Measurements from ENCODE around the gene TEX2.
"Not testable (repeated sequence)": the region's sequence is repeated elsewhere in the genome, so short reads cannot be mapped to it uniquely, and the experiment has no call there.

The TEX2 gene

GRCh38 chr17:64242633-64243032 lies 20.4 kb downstream of the TEX2 start:
- no peak overlapping the region for H3K4me3 ChIP-seq (ENCODE audit: control insufficient read depth, low read depth, low read length)
- TF ChIP-seq CTCF (conservative IDR thresholded peaks at IDR 0.05; ENCODE audit: control insufficient read depth, insufficient read depth, low read depth, low read length), result no peak
- no peak for DNase-seq (ENCODE audit: low read depth)

GRCh38 chr17:64240741-64241347 lies 22.2 kb downstream of the TEX2 start:
- peak; percentile 98 for DNase-seq (ENCODE audit: low read depth)
- H3K4me3 ChIP-seq (ENCODE audit: control insufficient read depth, low read depth, low read length), result no peak overlapping the region
- TF ChIP-seq CTCF (conservative IDR thresholded peaks at IDR 0.05; ENCODE audit: control insufficient read depth, insufficient read depth, low read depth, low read length), result no peak

GRCh38 chr17:64240261-64240740 lies 22.8 kb downstream of the TEX2 start:
- no peak for DNase-seq (ENCODE audit: low read depth)
- H3K4me3 ChIP-seq (ENCODE audit: control insufficient read depth, low read depth, low read length), result no peak overlapping the region
- no peak for TF ChIP-seq CTCF (conservative IDR thresholded peaks at IDR 0.05; ENCODE audit: control insufficient read depth, insufficient read depth, low read depth, low read length)

- DNase-seq (ENCODE audit: low read depth); H3K4me3 ChIP-seq (ENCODE audit: control insufficient read depth, low read depth, low read length): not testable (repeated sequence)
Measured at GRCh38 chr17:64238449-64238848, 24.6 kb downstream of the TEX2 start.

- DNase-seq (ENCODE audit: low read depth), result no peak
- H3K4me3 ChIP-seq (ENCODE audit: control insufficient read depth, low read depth, low read length), result no peak overlapping the region
Measured at GRCh38 chr17:64236827-64237403, 26.1 kb downstream of the TEX2 start.

GRCh38 chr17:64234961-64235360 lies 28.1 kb downstream of the TEX2 start:
- no peak for DNase-seq (ENCODE audit: low read depth)
- TF ChIP-seq CTCF (conservative IDR thresholded peaks at IDR 0.05; ENCODE audit: control insufficient read depth, insufficient read depth, low read depth, low read length), result no peak
- H3K4me3 ChIP-seq (ENCODE audit: control insufficient read depth, low read depth, low read length), result no peak overlapping the region

More at GRCh38 chr17:64236827-64237403, 26.1 kb downstream of the TEX2 start:
- peak; percentile 30 for TF ChIP-seq CTCF (conservative IDR thresholded peaks at IDR 0.05; ENCODE audit: control insufficient read depth, insufficient read depth, low read depth, low read length)

GRCh38 chr17:64232466-64233262 lies 30.4 kb downstream of the TEX2 start:
- no peak overlapping the region for H3K4me3 ChIP-seq (ENCODE audit: control insufficient read depth, low read depth, low read length)
- no peak for TF ChIP-seq CTCF (conservative IDR thresholded peaks at IDR 0.05; ENCODE audit: control insufficient read depth, insufficient read depth, low read depth, low read length)

More at GRCh38 chr17:64232466-64233262, 30.4 kb downstream of the TEX2 start:
- no peak for DNase-seq (ENCODE audit: low read depth)

All from fibroblast of mammary gland (primary cell).